Naive thymus-derived CD4-positive, alpha-beta T cell (primary cell): ENCODE measurements around the gene ZNF672. TPM values are rescaled to one million over a fixed set of nuclear protein-coding genes. Genes with fewer than 3 reads are reported as not detected.

Experiments used
- ATAC-seq: fragments of 150-1000 bp; cut with Tn5 transposase; 2 replicates; pipeline ENCODE4 v1.10.0; 2021; ENCODE audit warnings: mild to moderate bottlenecking, moderate library complexity
- CTCF ChIA-PET: fragments of 350-600 bp; sonication (Branson Sonifier 250); formaldehyde crosslinking; loops from one replicate; lab custom pipeline; 2021; ENCODE audit warnings: antibody characterized with exemption; lab: Charles Lee
- POLR2A ChIA-PET: fragments of 350-600 bp; sonication (Branson Sonifier 250); formaldehyde crosslinking; loops from one replicate; lab custom pipeline; 2021; ENCODE audit warnings: antibody characterized with exemption, inconsistent platforms; lab: Charles Lee
- DNase-seq, 9 donors: peaks; one replicate each; pipeline versions ENCODE4 v3.0.0 to v3.0.0-alpha.2; 2020 to 2022; ENCODE audit warnings: mixed read lengths in 1 of 9
- H3K27ac ChIP-seq: one replicate; pipeline ENCODE4 v1.7.0; 2013; ENCODE audit warnings: mild to moderate bottlenecking, low read depth, low read length, moderate library complexity
- H3K27me3 ChIP-seq, 2 donors: one replicate each; pipeline ENCODE4 v1.7.0; 2013; ENCODE audit warnings: low read length in 2 of 2, mild to moderate bottlenecking in 2 of 2, moderate library complexity in 2 of 2; ENCODE audit not compliant: control insufficient read depth in 2 of 2, insufficient read depth in 2 of 2
- H3K36me3 ChIP-seq, 3 experiments: 1 replicate in 2 of 3; 2 replicates in 1 of 3; pipeline ENCODE4 v1.7.0; 2013; ENCODE audit warnings: low read length in 3 of 3, mild to moderate bottlenecking in 3 of 3, moderate library complexity in 1 of 3; ENCODE audit not compliant: insufficient read depth in 3 of 3, control insufficient read depth in 2 of 3
- H3K4me1 ChIP-seq, 2 donors: one replicate each; pipeline ENCODE4 v1.7.0; 2013; ENCODE audit warnings: low read length in 2 of 2, mild to moderate bottlenecking in 2 of 2, moderate library complexity in 1 of 2; ENCODE audit not compliant: control insufficient read depth in 2 of 2, insufficient read depth in 2 of 2
- H3K4me3 ChIP-seq: 2 replicates; pipeline ENCODE4 v1.7.0; 2013; ENCODE audit warnings: mild to moderate bottlenecking, low read length
- H3K9me3 ChIP-seq, 3 experiments: 1 replicate in 2 of 3; 2 replicates in 1 of 3; pipeline ENCODE4 v1.7.0; 2013; ENCODE audit warnings: low read length in 3 of 3; ENCODE audit not compliant: control insufficient read depth in 2 of 3
- H3K27ac Mint-ChIP-seq, 9 donors: one replicate each; pipeline ENCODE4 v1.8.0; 2020 to 2022; ENCODE audit warnings: mixed read lengths in 9 of 9, mild to moderate bottlenecking in 8 of 9, moderate library complexity in 5 of 9, inconsistent platforms in 2 of 9
- H3K27me3 Mint-ChIP-seq, 5 donors: one replicate each; pipeline ENCODE4 v1.8.0; 2021 to 2022; ENCODE audit warnings: mixed read lengths in 5 of 5, mild to moderate bottlenecking in 1 of 5
- H3K36me3 Mint-ChIP-seq, 5 donors: one replicate each; pipeline ENCODE4 v1.8.0; 2020 to 2022; ENCODE audit warnings: mixed read lengths in 5 of 5, mild to moderate bottlenecking in 3 of 5, inconsistent platforms in 1 of 5
- H3K4me1 Mint-ChIP-seq, 7 donors: one replicate each; pipeline ENCODE4 v1.8.0; 2020 to 2022; ENCODE audit warnings: mixed read lengths in 7 of 7, mild to moderate bottlenecking in 3 of 7, inconsistent platforms in 1 of 7
- H3K4me3 Mint-ChIP-seq, 10 donors: one replicate each; pipeline ENCODE4 v1.8.0; 2020 to 2022; ENCODE audit warnings: mild to moderate bottlenecking in 10 of 10, mixed read lengths in 10 of 10, moderate library complexity in 6 of 10, inconsistent platforms in 2 of 10
- H3K9me3 Mint-ChIP-seq, 11 donors: one replicate each; pipeline ENCODE4 v1.8.0; 2020 to 2022; ENCODE audit warnings: mixed read lengths in 11 of 11, mild to moderate bottlenecking in 4 of 11, inconsistent platforms in 1 of 11, moderate library complexity in 1 of 11
- intact Hi-C, 2 donors: fragments of 100-400 bp; cut with micrococcal nuclease; formaldehyde crosslinking; loops; one replicate each; pipeline ENCODE4 v1.15.1; 2023
- polyA plus RNA-seq, 2 donors: library from polyadenylated mRNA; unstranded; fragments of 300-500 nt; fragmentation: Illumina TruSeq; gene quantifications; one replicate each; pipeline ENCODE4 v1.2.3, GENCODE V29; 2021
- total RNA-seq, 6 experiments: library from RNA in 5 of 6; stranded (reverse) in 5 of 6; gene quantifications; 1 replicate in 5 of 6; 2 replicates in 1 of 6; pipeline ENCODE4 v1.2.3 and lab custom pipeline; 2021 to 2026

The ZNF672 gene
- total and polyA plus RNA-seq, 7 experiments from 2014 or later, result 16.6 to 49.8 (median 35.3) TPM

DNA sequence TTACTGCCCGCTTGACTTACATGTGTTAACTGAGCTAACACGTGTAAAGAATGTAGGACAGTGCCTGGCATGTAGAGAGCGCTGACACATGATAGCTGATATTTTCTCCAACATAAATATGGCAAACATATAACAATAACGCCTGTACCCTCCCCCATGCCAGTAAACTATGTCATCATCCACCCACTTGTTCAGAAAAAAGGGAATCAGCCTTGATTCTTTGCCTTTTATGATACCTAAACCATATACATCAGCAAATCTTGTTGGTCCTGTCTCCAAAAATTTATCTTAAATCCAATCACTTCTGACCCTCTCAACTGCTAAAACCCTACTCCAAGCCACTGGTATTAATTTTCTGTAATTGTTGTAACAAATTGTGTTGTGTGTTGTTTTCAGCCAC is 22.0 kb downstream of the ZNF672 start:
- Mint-ChIP-seq H3K36me3 (peaks cover 0 to 8% (median 0%) of the 10 kb centered on the region in 5 donors), H3K27me3 (no peaks in the 10 kb centered on the region), H3K4me3 (peak overlapping the region; percentile 81 to 98 (median 91)), H3K4me1 (peaks cover 31 to 68% (median 54%) of the 10 kb centered on the region in 7 donors), H3K27ac (peak overlapping the region; percentile 90 to 98 (median 96)), H3K9me3 (peaks cover 0 to 4% (median 0%) of the 10 kb centered on the region in 11 donors)
- intact Hi-C loops, result no loop called here
- Histone ChIP-seq H3K9me3 (no peaks in the 10 kb centered on the region), H3K36me3 (peaks cover 0 to 6% (median 0%) of the 10 kb centered on the region in 3 experiments), H3K4me1 (peaks cover 36 to 41% of the 10 kb centered on the region in 2 donors), H3K4me3 (no peak overlapping the region), H3K27ac (no peak overlapping the region), H3K27me3 (no peaks in the 10 kb centered on the region)
- ATAC-seq (no peak), DNase-seq (no peak)
- ChIA-PET CTCF (interaction anchor here (0.6 to 2.5 kb wide), 4 partner anchors 14 to 456 kb away, joined by 3 to 11 read pairs (median 8); partner anchors contain the start of genes SH3BP5L and ZNF672), POLR2A (interaction anchor here (1.0 to 9.5 kb wide), 5 partner anchors 13 to 33 kb away, joined by 3 to 154 read pairs (median 33); partner anchors contain the start of genes SH3BP5L and ZNF672)

DNA sequence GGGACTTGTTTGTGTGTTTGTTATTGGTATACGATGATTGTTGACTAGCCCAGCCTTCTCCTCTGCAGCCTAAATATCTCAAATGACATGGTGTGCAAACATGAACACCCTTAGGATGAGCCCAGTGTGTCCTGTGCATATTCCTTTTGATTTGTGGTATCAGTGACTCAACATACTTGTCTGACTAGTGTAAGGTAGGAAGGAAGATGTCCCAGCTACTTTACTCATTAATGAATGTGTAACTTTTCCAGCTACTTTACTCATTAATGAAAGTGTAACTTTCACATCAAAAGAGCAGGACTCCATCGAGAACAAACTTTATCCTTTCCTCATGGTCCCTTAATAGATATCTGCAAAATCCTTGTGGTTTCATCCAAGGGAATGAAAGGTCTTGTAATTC is 23.6 kb downstream of the ZNF672 start:
- Mint-ChIP-seq H3K4me3 (peak overlapping the region in 6 of 10 donors; percentile 1 to 91 (median 44)), H3K9me3 (peaks cover 0 to 4% (median 0%) of the 10 kb centered on the region in 11 donors), H3K36me3 (peaks cover 0 to 2% (median 0%) of the 10 kb centered on the region in 5 donors), H3K4me1 (peaks cover 31 to 60% (median 51%) of the 10 kb centered on the region in 7 donors), H3K27ac (no peak overlapping the region), H3K27me3 (no peaks in the 10 kb centered on the region)
- no peak overlapping the region for H3K27ac ChIP-seq
- ChIA-PET POLR2A (interaction anchor here (0.6 to 9.5 kb wide), 5 partner anchors 12 to 40 kb away, joined by 3 to 154 read pairs (median 29); partner anchors contain the start of genes SH3BP5L and ZNF672), CTCF (interaction anchor here (0.7 to 1.4 kb wide), 2 partner anchors 12 to 22 kb away, joined by 3 to 4 read pairs; no protein-coding TSS in a partner anchor)
- no peaks in the 10 kb centered on the region for H3K9me3 ChIP-seq
- no peak overlapping the region for H3K4me3 ChIP-seq
- no peaks in the 10 kb centered on the region for H3K27me3 ChIP-seq
- intact Hi-C loops, result no loop called here
- no peak for DNase-seq
- peaks cover 36% of the 10 kb centered on the region in 2 donors for H3K4me1 ChIP-seq
- H3K36me3 ChIP-seq, result no peaks in the 10 kb centered on the region
- no peak for ATAC-seq

DNA sequence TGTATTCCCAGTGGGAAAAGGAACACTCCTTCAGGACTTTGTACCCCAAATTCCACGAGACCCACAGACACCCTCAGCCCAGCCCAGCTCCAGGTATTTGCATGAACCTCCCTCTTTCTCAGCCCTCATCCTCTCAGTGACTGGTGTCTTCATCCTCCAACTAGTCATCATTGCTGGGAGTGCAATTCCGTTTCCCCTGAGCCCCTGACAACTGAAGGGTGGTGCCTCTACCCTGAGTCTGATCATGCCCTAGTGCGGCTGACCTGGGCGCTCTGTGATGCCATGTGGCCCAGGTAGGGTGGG is 24.6 kb downstream of the ZNF672 start:
- H3K27me3 Mint-ChIP-seq, result no peaks in the 10 kb centered on the region
- intact Hi-C loops, result no loop called here
- ATAC-seq (peak; percentile 2), DNase-seq (no peak)
- no peaks in the 10 kb centered on the region for H3K27me3 ChIP-seq
- peak overlapping the region; percentile 76 for H3K4me3 ChIP-seq
- ChIA-PET CTCF (interaction anchor here (1.4 kb wide), 2 partner anchors 23 to 36 kb away, joined by 3 to 4 read pairs; partner anchors contain the start of gene SH3BP5L), POLR2A (interaction anchor here (0.5 to 9.5 kb wide), 6 partner anchors 11 to 43 kb away, joined by 3 to 154 read pairs (median 18); partner anchors contain the start of genes PGBD2, SH3BP5L and ZNF672)
- peaks cover 0 to 6% (median 0%) of the 10 kb centered on the region in 11 donors for H3K9me3 Mint-ChIP-seq
- H3K4me1 Mint-ChIP-seq, result peaks cover 31 to 52% (median 51%) of the 10 kb centered on the region in 7 donors
- peak overlapping the region; percentile 71 for H3K27ac ChIP-seq
- H3K4me3 Mint-ChIP-seq, result peak overlapping the region; percentile 80 to 95 (median 92)
- no peaks in the 10 kb centered on the region for H3K9me3 ChIP-seq
- peaks cover 0 to 2% (median 0%) of the 10 kb centered on the region in 5 donors for H3K36me3 Mint-ChIP-seq
- H3K4me1 ChIP-seq, result peaks cover 28% of the 10 kb centered on the region in 2 donors
- H3K27ac Mint-ChIP-seq, result peak overlapping the region; percentile 84 to 94 (median 88)
- H3K36me3 ChIP-seq, result no peaks in the 10 kb centered on the region

DNA sequence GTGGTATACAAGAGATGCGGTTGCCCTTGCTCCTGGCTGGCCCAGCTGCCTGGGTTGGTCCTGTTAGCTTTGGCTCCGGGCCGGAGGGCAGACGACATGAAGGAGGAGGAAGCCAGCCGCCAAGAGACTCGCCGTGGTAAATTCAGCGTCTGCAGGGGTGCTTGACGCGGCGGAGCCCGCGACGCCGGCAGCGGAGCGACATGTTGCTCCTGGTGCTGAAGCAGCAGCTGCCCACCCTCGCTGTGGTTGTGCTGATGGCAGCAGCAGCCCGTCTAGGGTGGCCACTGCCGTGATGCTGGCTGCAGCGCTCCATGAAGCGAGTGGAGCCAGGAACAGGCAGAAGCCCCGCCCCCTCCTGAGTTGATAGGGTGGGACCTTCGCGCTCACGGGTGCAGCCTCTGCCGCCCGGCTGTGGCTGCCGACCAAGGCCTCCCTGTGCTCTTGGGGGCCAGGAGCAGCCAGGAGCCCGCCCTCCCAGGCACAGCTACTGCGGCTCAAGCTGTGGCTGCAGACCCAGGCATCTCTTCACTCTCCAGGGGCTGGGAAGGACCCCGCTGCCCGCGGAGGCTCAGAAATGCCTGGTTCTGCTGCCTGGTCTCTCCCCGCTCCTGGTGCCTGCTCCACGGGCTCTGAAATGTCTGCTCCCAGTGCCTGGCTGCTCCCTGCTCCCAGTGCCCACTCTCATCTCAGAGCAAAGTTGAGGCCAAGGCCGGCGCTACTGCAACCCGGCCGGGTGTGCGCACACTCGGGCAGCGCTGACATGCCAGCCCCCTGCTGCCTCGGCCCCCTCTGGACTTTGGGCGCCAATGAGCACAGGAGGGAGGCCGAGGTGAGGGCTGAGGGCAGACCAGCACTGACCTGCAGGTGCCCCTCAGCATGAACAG is 25.2 kb downstream of the ZNF672 start:
- H3K27ac ChIP-seq, result peak overlapping the region; percentile 71
- CTCF ChIA-PET, result interaction anchor here (1.4 kb wide), 2 partner anchors 24 to 37 kb away, joined by 3 to 4 read pairs; partner anchors contain the start of gene SH3BP5L
- intact Hi-C loops, result loop anchor here (1.0 kb wide), 4 partner anchors 10 to 43 kb away; partner anchors contain the start of genes PGBD2 (in 2 of the 2) and ZNF672 (in 1 of the 2)
- no peaks in the 10 kb centered on the region for H3K36me3 ChIP-seq
- DNase-seq (peak; percentile 60 to 82 (median 74)), ATAC-seq (peak; percentile 65)
- no peaks in the 10 kb centered on the region for H3K27me3 Mint-ChIP-seq
- no peaks in the 10 kb centered on the region for H3K9me3 ChIP-seq
- H3K4me1 ChIP-seq, result peaks cover 22 to 23% of the 10 kb centered on the region in 2 donors
- no peaks in the 10 kb centered on the region for H3K27me3 ChIP-seq
- H3K36me3 Mint-ChIP-seq, result peaks cover 0 to 2% (median 0%) of the 10 kb centered on the region in 5 donors
- POLR2A ChIA-PET, result interaction anchor here (0.5 to 9.5 kb wide), 8 partner anchors 10 to 43 kb away, joined by 3 to 154 read pairs (median 5); partner anchors contain the start of genes PGBD2, SH3BP5L and ZNF672
- H3K27ac Mint-ChIP-seq, result peak overlapping the region; percentile 86 to 97 (median 88)
- peaks cover 29 to 48% (median 45%) of the 10 kb centered on the region in 7 donors for H3K4me1 Mint-ChIP-seq
- H3K4me3 ChIP-seq, result peak overlapping the region; percentile 76
- H3K9me3 Mint-ChIP-seq, result peaks cover 0 to 6% (median 0%) of the 10 kb centered on the region in 11 donors
- H3K4me3 Mint-ChIP-seq, result peak overlapping the region; percentile 80 to 96 (median 92)

DNA sequence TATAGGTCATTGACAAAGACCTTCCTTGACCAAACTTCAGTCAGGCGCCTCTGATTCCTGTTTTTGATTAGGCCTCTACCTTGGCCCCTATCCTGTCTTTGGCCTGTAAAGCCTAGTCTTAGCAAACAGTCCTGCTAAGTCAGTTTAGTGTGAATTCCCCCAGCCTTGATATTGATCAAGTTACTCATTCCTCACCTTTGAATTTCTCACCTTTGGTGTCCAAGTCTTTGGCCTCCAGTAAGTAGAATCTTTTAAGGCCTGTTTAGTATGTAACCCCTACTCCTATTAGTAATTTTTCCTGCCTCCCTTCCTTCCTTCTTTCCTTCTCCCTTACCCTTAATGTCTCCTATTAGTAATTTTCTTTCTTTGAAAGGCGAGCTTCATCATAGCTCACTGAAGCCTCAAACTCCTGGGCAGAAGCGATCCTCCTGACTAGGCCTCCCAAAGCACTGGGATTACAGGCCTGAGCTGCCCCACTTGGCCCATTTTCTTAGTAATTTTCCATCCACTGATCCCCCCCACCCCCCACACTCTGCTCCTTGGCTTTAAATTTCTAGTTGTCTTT is 33.9 kb downstream of the ZNF672 start:
- H3K9me3 Mint-ChIP-seq, result peaks cover 0 to 22% (median 0%) of the 10 kb centered on the region in 11 donors
- peak overlapping the region in 8 of 10 donors; percentile 17 to 76 (median 48) for H3K4me3 Mint-ChIP-seq
- CTCF ChIA-PET, result interaction anchor here (0.8 to 0.9 kb wide), 2 partner anchors 14 to 30 kb away, joined by 3 read pairs; no protein-coding TSS in a partner anchor

More for the DNA sequence above, 33.9 kb downstream of the ZNF672 start:
- Histone ChIP-seq H3K4me1 (no peaks in the 10 kb centered on the region), H3K36me3 (peaks cover 0 to 4% (median 0%) of the 10 kb centered on the region in 3 experiments), H3K9me3 (no peaks in the 10 kb centered on the region), H3K4me3 (no peak overlapping the region), H3K27ac (no peak overlapping the region), H3K27me3 (no peaks in the 10 kb centered on the region)
- POLR2A ChIA-PET, result interaction anchor here (4.9 kb wide), 1 partner anchor 10 kb away, joined by 78 read pairs; the partner anchor contains the start of gene ZNF692
- intact Hi-C loops, result no loop called here
- DNase-seq, result no peak
- Mint-ChIP-seq H3K4me1 (peaks cover 8 to 31% (median 23%) of the 10 kb centered on the region in 7 donors), H3K27me3 (peaks cover 0 to 19% (median 0%) of the 10 kb centered on the region in 5 donors), H3K36me3 (peaks cover 0 to 13% (median 0%) of the 10 kb centered on the region in 5 donors), H3K27ac (peak overlapping the region in 4 of 9 donors; percentile 36 to 64 (median 48))
- no peak for ATAC-seq
